ENCODE data around the gene LYSMD2.

LYSMD2 gene

GRCh38 chr15:51751697-51752683 lies 14.5 kb upstream of the LYSMD2 start:
- no peak for DNase-seq

GRCh38 chr15:51750792-51751696 lies 13.6 kb upstream of the LYSMD2 start, which contains the start of gene TMOD2:
Gene TMOD2 (plus strand): TSS chr15:51751597. CDS start chr15:51766442, 14,845 bp downstream.
- DNase-seq: peak; percentile 37

- no peak for DNase-seq
Observed at GRCh38 chr15:51750186-51750585, 12.7 kb upstream of the LYSMD2 start.

- DNase-seq: no peak
Observed at GRCh38 chr15:51749307-51749706, 11.9 kb upstream of the LYSMD2 start.

- DNase-seq: no peak
Observed at GRCh38 chr15:51739061-51739712, 1.7 kb upstream of the LYSMD2 start.

GRCh38 chr15:51738553-51738952 lies 1.1 kb upstream of the LYSMD2 start:
- DNase-seq: no peak

GRCh38 chr15:51736751-51737521 lies 519 bp downstream of the LYSMD2 start:
- peak; percentile 90 for DNase-seq

- peak; percentile 37 for DNase-seq
Observed at GRCh38 chr15:51736069-51736468, 1.4 kb downstream of the LYSMD2 start.

- peak; percentile 83 for DNase-seq
Observed at GRCh38 chr15:51735228-51736010, 2.0 kb downstream of the LYSMD2 start.

- no peak for DNase-seq
Observed at GRCh38 chr15:51732646-51733045, 4.8 kb downstream of the LYSMD2 start.

GRCh38 chr15:51731549-51732267 lies 5.7 kb downstream of the LYSMD2 start:
- DNase-seq: peak; percentile 74

- DNase-seq: peak; percentile 65
Observed at GRCh38 chr15:51727141-51727897, 10.1 kb downstream of the LYSMD2 start.

- DNase-seq: peak; percentile 55
Observed at GRCh38 chr15:51726302-51727073, 11.0 kb downstream of the LYSMD2 start.

- DNase-seq: peak; percentile 29
Observed at GRCh38 chr15:51724673-51725072, 12.8 kb downstream of the LYSMD2 start.

GRCh38 chr15:51724199-51724598 lies 13.3 kb downstream of the LYSMD2 start:
- no peak for DNase-seq

- peak; percentile 32 for DNase-seq
Observed at GRCh38 chr15:51721199-51721960, 16.1 kb downstream of the LYSMD2 start.

GRCh38 chr15:51720201-51720995 lies 17.1 kb downstream of the LYSMD2 start:
- no peak for DNase-seq

Data from CD4-positive, alpha-beta T cell treated with Interleukin-4 for 4 hours (primary cell).